Parietal lobe (tissue), 2 donors: ENCODE data around the gene APOF. TPM values are rescaled to one million over a fixed set of nuclear protein-coding genes. Genes with fewer than 3 reads are reported as not detected.

ENCODE experiments used
- small RNA-seq: library from RNA; depleted of rRNA; stranded (forward); fragments of <200 nt; gene quantifications from one replicate; pipeline ENCODE3, GENCODE V24; 2014; ENCODE audit warnings: low replicate concordance
- total RNA-seq: library from RNA; depleted of rRNA; stranded (reverse); fragments of >200 nt; gene quantifications from one replicate; pipeline ENCODE4 v1.2.3, GENCODE V29; 2014

Gene APOF, protein sequence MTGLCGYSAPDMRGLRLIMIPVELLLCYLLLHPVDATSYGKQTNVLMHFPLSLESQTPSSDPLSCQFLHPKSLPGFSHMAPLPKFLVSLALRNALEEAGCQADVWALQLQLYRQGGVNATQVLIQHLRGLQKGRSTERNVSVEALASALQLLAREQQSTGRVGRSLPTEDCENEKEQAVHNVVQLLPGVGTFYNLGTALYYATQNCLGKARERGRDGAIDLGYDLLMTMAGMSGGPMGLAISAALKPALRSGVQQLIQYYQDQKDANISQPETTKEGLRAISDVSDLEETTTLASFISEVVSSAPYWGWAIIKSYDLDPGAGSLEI
- not detected for total RNA-seq

DNA sequence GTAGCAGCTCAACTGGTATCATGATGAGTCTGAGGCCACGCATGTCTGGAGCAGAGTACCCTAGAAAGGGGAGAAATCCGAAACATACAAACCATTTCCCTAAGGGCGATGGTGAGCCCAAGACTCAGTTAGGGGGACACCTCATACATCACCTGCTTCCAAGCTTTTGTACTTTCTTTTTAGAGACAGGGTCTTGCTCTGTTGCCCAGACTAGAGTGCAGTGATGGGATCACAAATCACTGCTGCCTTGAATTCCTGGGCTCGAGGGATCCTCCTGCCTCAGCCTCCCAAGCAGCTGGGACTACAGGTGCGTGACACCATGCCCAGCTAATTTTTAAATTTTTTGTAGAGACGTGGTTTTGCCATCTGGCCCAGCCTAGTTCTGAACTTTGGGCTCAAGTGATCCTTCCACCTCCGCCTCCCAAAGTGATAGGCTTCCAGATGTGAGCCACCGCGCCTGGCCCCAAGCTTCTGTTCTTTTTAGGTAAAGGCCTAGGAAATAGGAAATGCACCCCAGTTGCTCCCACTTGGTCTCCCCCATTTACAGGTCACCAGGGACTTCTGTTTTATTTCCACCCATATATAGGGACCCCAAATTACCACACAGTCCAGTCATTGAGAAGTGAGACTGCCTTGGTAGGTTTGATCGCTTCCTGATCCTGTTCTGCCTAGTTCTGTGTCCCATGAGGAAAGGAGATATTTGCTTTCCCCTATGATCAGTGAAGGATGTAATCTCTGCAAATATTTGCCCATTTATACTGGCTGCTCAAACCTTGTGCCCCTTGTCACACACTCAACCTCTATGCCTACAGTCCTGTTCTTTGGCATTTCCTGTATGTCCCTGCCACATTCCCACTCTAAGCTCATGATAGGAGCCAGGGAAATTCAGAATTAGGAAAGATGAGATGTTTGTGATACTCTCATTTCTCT is at the start of gene APOF:
Gene APOF, minus strand, starts transcription at position 728 of the 930 bp plus-strand sequence. Its CDS starts 112 bp downstream, at position 616.

DNA sequence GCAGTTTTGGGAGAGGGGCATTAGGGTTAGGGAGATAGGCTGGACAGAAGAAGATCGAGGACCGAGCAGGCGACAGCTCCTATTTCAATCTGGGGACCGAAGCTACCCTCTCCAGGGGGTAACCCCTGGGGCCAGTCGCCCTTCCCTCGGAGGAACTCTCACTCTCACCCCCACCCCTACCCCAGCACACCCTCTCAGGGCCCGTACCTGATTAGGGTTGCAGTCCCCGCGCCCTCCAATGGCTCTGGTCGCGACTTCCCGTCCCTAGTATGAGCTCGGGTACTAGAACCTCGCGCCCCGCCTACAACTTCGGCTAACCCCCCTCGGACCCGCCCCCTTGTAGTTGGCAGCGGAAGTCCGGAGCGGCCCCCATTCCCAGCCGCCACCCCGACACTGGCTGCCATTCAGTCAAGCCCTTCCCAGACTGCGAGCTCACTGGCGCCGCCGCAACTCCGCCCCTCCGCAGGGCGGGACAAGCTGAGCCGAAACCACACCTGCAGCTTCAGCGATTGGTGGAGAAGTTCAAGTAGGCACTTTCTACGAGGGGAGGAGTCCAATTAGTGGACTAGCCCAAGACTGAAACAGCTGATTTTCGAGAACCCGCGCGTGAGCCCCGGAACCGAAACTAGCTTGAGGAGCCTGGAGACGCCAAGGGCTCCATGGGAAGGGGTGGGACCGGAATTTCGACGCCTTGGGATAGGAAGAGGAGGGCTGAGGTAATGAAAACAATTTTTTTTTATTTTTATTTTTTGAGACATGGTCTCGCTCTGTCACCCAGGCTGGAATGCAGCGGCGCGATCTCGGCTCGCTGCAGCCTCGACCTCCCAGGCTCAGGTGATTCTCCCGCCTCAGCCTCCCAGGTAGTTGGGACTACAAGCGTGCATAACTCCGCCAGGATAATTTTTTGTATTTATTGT is 2.5 kb downstream of the APOF start, which contains the start of gene STAT2:
Gene STAT2, minus strand, starts transcription at position 257 of the 917 bp plus-strand sequence. CDS start 3,536 bp downstream, outside the sequence.

DNA sequence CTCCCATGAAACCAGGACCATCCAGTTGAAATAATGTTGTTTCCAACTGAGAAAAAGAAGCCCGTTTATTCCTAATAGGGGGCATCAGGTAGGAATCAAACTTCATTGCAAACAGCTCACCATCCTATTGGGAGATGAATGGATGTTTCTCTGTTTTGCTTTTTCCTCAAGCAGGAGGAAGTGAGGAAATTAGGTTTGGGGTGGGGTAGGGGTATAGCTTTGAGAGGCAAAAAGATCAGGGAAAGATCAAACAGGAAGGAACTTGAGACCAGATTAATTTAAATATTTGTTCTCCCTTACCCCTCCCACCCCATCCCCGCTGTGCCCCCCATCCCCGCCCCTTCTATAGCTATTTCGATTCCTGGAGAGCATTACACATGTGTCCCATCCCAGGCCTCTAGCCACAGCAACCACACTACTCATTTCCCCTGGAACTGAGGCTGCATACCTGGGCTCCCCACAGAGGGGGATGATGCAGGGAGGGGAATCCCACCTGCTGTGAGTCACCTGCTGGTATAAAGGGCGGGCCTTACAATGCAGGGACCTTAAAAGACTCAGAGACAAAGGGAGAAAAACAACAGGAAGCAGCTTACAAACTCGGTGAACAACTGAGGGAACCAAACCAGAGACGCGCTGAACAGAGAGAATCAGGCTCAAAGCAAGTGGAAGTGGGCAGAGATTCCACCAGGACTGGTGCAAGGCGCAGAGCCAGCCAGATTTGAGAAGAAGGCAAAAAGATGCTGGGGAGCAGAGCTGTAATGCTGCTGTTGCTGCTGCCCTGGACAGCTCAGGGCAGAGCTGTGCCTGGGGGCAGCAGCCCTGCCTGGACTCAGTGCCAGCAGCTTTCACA is 24.1 kb downstream of the APOF start, which contains the start of gene IL23A:
Gene IL23A, plus strand, starts transcription at position 577 of the 850 bp plus-strand sequence. Its CDS starts 161 bp downstream, at position 738.

DNA sequence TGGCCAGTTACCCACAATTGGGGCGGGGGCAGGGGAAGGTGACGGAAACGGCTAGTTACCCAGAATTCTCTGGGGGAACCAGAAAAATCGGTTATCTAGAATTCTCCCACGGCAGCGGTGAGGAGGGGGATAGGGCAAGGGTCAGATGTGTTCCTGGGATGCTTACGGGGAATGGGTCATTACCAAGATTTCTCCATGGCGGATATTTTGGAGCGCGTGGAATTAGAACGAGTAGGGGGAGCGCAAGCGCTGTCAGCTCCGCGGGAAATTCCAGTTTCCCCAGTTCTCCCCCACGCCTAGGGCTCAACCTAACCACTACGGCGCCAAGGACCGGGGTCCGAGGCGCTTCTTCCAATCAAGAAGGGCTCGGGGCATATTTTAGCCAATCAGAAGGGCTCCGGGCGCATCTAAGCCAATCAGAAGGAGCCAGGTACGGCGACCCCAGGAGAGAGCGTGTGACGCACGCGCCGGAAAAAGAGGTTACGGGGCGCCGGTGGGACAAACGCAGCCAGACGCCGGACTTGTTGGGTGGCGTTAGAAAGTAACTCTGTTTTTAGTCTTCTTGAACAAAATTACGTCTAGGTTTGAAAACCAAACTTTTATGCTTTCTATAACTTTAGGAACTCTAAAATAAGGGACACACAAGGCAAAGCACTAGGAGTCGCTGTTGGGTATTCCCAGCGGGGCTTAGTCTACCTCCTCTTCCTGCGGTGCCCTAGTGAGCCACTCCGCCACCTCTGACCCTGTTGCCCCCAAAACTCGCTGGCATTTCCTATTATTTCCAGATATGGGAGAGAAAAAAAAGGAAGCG is 28.8 kb downstream of the APOF start, which contains the start of gene PAN2:
Gene PAN2, minus strand, starts transcription at position 322 of the 811 bp plus-strand sequence. CDS start 906 bp downstream, outside the sequence.

DNA sequence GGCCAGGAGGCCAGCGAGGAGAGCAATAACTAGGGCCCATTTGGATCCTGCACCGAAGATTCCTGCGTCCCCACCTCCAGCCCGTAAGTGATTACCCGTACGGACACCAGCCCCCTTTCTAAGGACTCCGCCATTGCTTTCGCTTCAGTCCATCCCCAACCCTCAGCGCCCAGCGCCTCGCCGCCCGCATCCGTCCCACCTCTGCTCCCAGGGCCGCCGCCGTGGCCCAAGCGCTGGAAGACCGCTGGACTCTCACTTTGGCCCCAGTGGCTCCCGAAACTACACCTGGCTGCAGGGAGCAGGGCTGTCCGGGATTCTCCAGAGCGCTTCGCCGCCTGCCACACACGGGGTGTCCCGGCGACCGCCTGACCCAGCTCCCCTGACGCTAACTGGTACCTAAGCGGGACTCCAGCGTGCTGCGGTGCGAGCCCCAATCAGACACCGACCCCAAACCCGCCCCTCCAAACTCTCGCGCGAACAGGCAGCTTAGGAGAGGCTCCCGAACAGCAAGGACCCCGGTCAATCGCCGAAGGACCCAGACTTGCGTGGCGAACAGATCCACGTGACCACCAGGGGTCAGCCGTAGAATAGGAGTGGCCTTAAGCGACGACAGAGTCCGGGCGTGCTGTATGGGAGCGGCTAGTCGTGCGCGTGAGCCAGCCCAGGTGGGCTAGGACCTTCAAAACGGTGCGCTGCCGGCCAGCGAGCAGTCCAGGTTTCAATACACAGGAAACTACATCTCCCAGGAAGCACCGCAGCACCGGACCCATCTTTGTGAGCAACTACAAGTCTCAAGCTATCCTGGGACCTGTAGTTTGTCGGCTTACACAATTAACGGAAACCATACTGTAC is 46.8 kb downstream of the APOF start, which contains the start of gene CNPY2:
Gene CNPY2, minus strand, starts transcription at position 367 of the 852 bp plus-strand sequence. CDS start 771 bp downstream, outside the sequence.

Small RNA genes lying within 50 kb of the gene (small RNA-seq; reads per million reads assigned to genes)
- not detected for gene RNU7-40P

Other genes with a start within 250 kb of the APOF start
- 1,201 TPM for gene RPL41, start 246.2 kb downstream of the APOF start, total RNA-seq
- 12.8 TPM for gene ZC3H10, start 244.6 kb downstream of the APOF start, total RNA-seq
- 24.4 TPM for gene ESYT1, start 234.6 kb downstream of the APOF start, total RNA-seq
- gene MYL6B, start 210.3 kb downstream of the APOF start, total RNA-seq: 91.1 TPM
- gene MYL6, start 204.5 kb downstream of the APOF start, total RNA-seq: 311 TPM
- gene SMARCC2, start 173.4 kb downstream of the APOF start, total RNA-seq: 149 TPM
- 77.9 TPM for gene RNF41, start 140.9 kb downstream of the APOF start, total RNA-seq
- 18.5 TPM for gene NABP2, start 138.5 kb downstream of the APOF start, total RNA-seq
- not detected for gene SLC39A5, start 132.8 kb downstream of the APOF start, total RNA-seq
- gene ANKRD52, start 104.5 kb downstream of the APOF start, total RNA-seq: 35.4 TPM
- gene COQ10A, start 95.9 kb downstream of the APOF start, total RNA-seq: 17.5 TPM
- 149 TPM for gene CS, start 62.5 kb downstream of the APOF start, total RNA-seq
- 51.6 TPM for gene CNPY2, start 46.9 kb downstream of the APOF start, total RNA-seq
- 54.8 TPM for gene PAN2, start 28.9 kb downstream of the APOF start, total RNA-seq
- not detected for gene IL23A, start 24.0 kb downstream of the APOF start, total RNA-seq
- 115 TPM for gene STAT2, start 2.8 kb downstream of the APOF start, total RNA-seq
- 5.3 TPM for gene TIMELESS, start 86.6 kb upstream of the APOF start, total RNA-seq
- gene MIP, start 91.8 kb upstream of the APOF start, total RNA-seq: not detected
- gene SPRYD4, start 105.7 kb upstream of the APOF start, total RNA-seq: 6.3 TPM
- gene GLS2, start 125.3 kb upstream of the APOF start, total RNA-seq: 6.3 TPM
- gene RBMS2, start 159.0 kb upstream of the APOF start, total RNA-seq: 6.3 TPM